ENCODE results near the gene ABLIM1. TPM values are rescaled to one million over a fixed set of nuclear protein-coding genes. Genes with fewer than 3 reads are reported as not detected.

ABLIM1 gene
- total RNA-seq, 1 donor from 2014 or later = 70.0 TPM

GRCh38 chr10:114501650-114502049, 156.4 kb downstream of the ABLIM1 start:
- H3K9me3 Mint-ChIP-seq (ENCODE audit: unreplicated experiment) = no peaks in the 10 kb centered on the region
- Histone ChIP-seq H2AFZ (ENCODE audit: low read depth, low read length) (no peak overlapping the region), H3K4me2 (ENCODE audit: low read length) (no peak overlapping the region), H3K79me2 (ENCODE audit: insufficient read depth, low read length) (no peaks in the 10 kb centered on the region), H3K27ac (ENCODE audit: low read depth, low read length) (no peak overlapping the region), H3K27me3 (ENCODE audit: insufficient read depth, low read length) (peaks cover 6% of the 10 kb centered on the region), H3K9me3 (ENCODE audit: insufficient read depth, low read depth, low read length) (no peaks in the 10 kb centered on the region), H3K4me1 (ENCODE audit: insufficient read depth, low read length) (peaks cover 16% of the 10 kb centered on the region), H4K20me1 (ENCODE audit: insufficient read depth, low read length) (no peaks in the 10 kb centered on the region), H3K9ac (ENCODE audit: low read length) (no peak overlapping the region), H3K36me3 (ENCODE audit: insufficient read depth, low read length) (no peaks in the 10 kb centered on the region), H3K4me3 (ENCODE audit: insufficient read depth, low read depth, low read length) (no peak overlapping the region)
- peaks cover 15% of the 10 kb centered on the region for H3K36me3 Mint-ChIP-seq (ENCODE audit: low read depth, unreplicated experiment)
- no peaks in the 10 kb centered on the region for H3K27me3 Mint-ChIP-seq (ENCODE audit: low read depth, unreplicated experiment)
- TF ChIP-seq EZH2 (IDR thresholded peaks at IDR 0.05; ENCODE audit: insufficient read depth, low read length) (no peak), CTCF (IDR thresholded peaks at IDR 0.05; ENCODE audit: insufficient read depth, low read depth, low read length) (no peak)
- H3K4me3 Mint-ChIP-seq (ENCODE audit: unreplicated experiment) = no peak overlapping the region
- no peak overlapping the region for H3K27ac Mint-ChIP-seq (ENCODE audit: unreplicated experiment)
- H3K4me1 Mint-ChIP-seq (ENCODE audit: low read depth, unreplicated experiment) = peaks cover 25% of the 10 kb centered on the region
- DNase-seq (ENCODE audit: low read depth) (no peak), FAIRE-seq (no peak)

- FAIRE-seq (no peak), DNase-seq (ENCODE audit: low read depth) (no peak)
- peaks cover 12% of the 10 kb centered on the region for H3K4me1 ChIP-seq (ENCODE audit: insufficient read depth, low read length)
- H4K20me1 ChIP-seq (ENCODE audit: insufficient read depth, low read length) = no peaks in the 10 kb centered on the region
- Mint-ChIP-seq H3K27me3 (ENCODE audit: low read depth, unreplicated experiment) (no peaks in the 10 kb centered on the region), H3K36me3 (ENCODE audit: low read depth, unreplicated experiment) (peaks cover 18% of the 10 kb centered on the region), H3K4me1 (ENCODE audit: low read depth, unreplicated experiment) (peaks cover 16% of the 10 kb centered on the region), H3K27ac (ENCODE audit: unreplicated experiment) (no peak overlapping the region), H3K9me3 (ENCODE audit: unreplicated experiment) (no peaks in the 10 kb centered on the region), H3K4me3 (ENCODE audit: unreplicated experiment) (no peak overlapping the region)
- TF ChIP-seq EZH2 (IDR thresholded peaks at IDR 0.05; ENCODE audit: insufficient read depth, low read length) = no peak
- TF ChIP-seq CTCF (IDR thresholded peaks at IDR 0.05; ENCODE audit: insufficient read depth, low read depth, low read length) = no peak
- H3K27ac ChIP-seq (ENCODE audit: low read depth, low read length) = no peak overlapping the region
- no peaks in the 10 kb centered on the region for H3K79me2 ChIP-seq (ENCODE audit: insufficient read depth, low read length)
- no peak overlapping the region for H3K9ac ChIP-seq (ENCODE audit: low read length)
- H3K9me3 ChIP-seq (ENCODE audit: insufficient read depth, low read depth, low read length) = no peaks in the 10 kb centered on the region
- no peaks in the 10 kb centered on the region for H3K36me3 ChIP-seq (ENCODE audit: insufficient read depth, low read length)
- no peak overlapping the region for H3K4me3 ChIP-seq (ENCODE audit: insufficient read depth, low read depth, low read length)
- H2AFZ ChIP-seq (ENCODE audit: low read depth, low read length) = no peak overlapping the region
- no peak overlapping the region for H3K4me2 ChIP-seq (ENCODE audit: low read length)
- peaks cover 6% of the 10 kb centered on the region for H3K27me3 ChIP-seq (ENCODE audit: insufficient read depth, low read length)
Observed at GRCh38 chr10:114500643-114501042, 157.4 kb downstream of the ABLIM1 start.

GRCh38 chr10:114499630-114500190, 158.4 kb downstream of the ABLIM1 start:
- Histone ChIP-seq H3K9me3 (ENCODE audit: insufficient read depth, low read depth, low read length) (no peaks in the 10 kb centered on the region), H3K27me3 (ENCODE audit: insufficient read depth, low read length) (peaks cover 6% of the 10 kb centered on the region), H2AFZ (ENCODE audit: low read depth, low read length) (no peak overlapping the region), H3K4me2 (ENCODE audit: low read length) (no peak overlapping the region), H3K4me1 (ENCODE audit: insufficient read depth, low read length) (peaks cover 3% of the 10 kb centered on the region), H3K36me3 (ENCODE audit: insufficient read depth, low read length) (no peaks in the 10 kb centered on the region), H3K27ac (ENCODE audit: low read depth, low read length) (no peak overlapping the region), H3K4me3 (ENCODE audit: insufficient read depth, low read depth, low read length) (no peak overlapping the region), H3K9ac (ENCODE audit: low read length) (no peak overlapping the region), H3K79me2 (ENCODE audit: insufficient read depth, low read length) (no peaks in the 10 kb centered on the region), H4K20me1 (ENCODE audit: insufficient read depth, low read length) (no peaks in the 10 kb centered on the region)
- DNase-seq (ENCODE audit: low read depth) = no peak
- no peak for FAIRE-seq
- Mint-ChIP-seq H3K36me3 (ENCODE audit: low read depth, unreplicated experiment) (peaks cover 25% of the 10 kb centered on the region), H3K4me1 (ENCODE audit: low read depth, unreplicated experiment) (peaks cover 7% of the 10 kb centered on the region), H3K9me3 (ENCODE audit: unreplicated experiment) (peaks cover 2% of the 10 kb centered on the region), H3K4me3 (ENCODE audit: unreplicated experiment) (no peak overlapping the region), H3K27ac (ENCODE audit: unreplicated experiment) (no peak overlapping the region), H3K27me3 (ENCODE audit: low read depth, unreplicated experiment) (no peaks in the 10 kb centered on the region)
- TF ChIP-seq EZH2 (IDR thresholded peaks at IDR 0.05; ENCODE audit: insufficient read depth, low read length) (no peak), CTCF (IDR thresholded peaks at IDR 0.05; ENCODE audit: insufficient read depth, low read depth, low read length) (no peak)
